DOHH2 (cell line): ENCODE results near the gene ACSS3.

Source experiments
- H3F3A ChIP-seq: fragments of 200-600 bp; sonication (generic), shearing (Covaris generic); 2 replicates; pipeline ENCODE4 v1.6.0; 2016; ENCODE audit warnings: antibody characterized with exemption, mild to moderate bottlenecking; ENCODE audit not compliant: control insufficient read depth, insufficient read depth
- H3K27ac ChIP-seq: fragments of 200-600 bp; sonication (generic); 2 replicates; pipeline ENCODE4 v1.5.1; 2014; ENCODE audit warnings: low read depth, mild to moderate bottlenecking, low read length, moderate library complexity
- H3K27me3 ChIP-seq: fragments of 200-600 bp; sonication (generic); 2 replicates; pipeline ENCODE4 v1.6.1; 2014; ENCODE audit warnings: mild to moderate bottlenecking, low read length, mixed read lengths; ENCODE audit not compliant: control insufficient read depth
- H3K36me3 ChIP-seq: fragments of 200-600 bp; sonication (generic); 2 replicates; pipeline ENCODE4 v1.6.1; 2014; ENCODE audit warnings: mild to moderate bottlenecking, low read length, moderate library complexity, mixed read lengths; ENCODE audit not compliant: control insufficient read depth
- H3K4me1 ChIP-seq: fragments of 200-600 bp; sonication (generic); 2 replicates; pipeline ENCODE4 v1.6.1; 2014; ENCODE audit warnings: mild to moderate bottlenecking, low read length, mixed read lengths; ENCODE audit not compliant: control insufficient read depth
- H3K4me2 ChIP-seq: fragments of 200-600 bp; sonication (generic); 2 replicates; pipeline ENCODE4 v1.6.0; 2014; ENCODE audit warnings: mild to moderate bottlenecking, low read length, moderate library complexity
- H3K4me3 ChIP-seq: fragments of 200-600 bp; sonication (generic); 2 replicates; pipeline ENCODE4 v1.5.1; 2014; ENCODE audit warnings: mild to moderate bottlenecking, low read length, mixed read lengths
- H3K79me2 ChIP-seq: fragments of 200-600 bp; sonication (generic); 2 replicates; pipeline ENCODE4 v1.6.1; 2014; ENCODE audit warnings: mild to moderate bottlenecking, low read length, mixed read lengths; ENCODE audit not compliant: control insufficient read depth
- H3K9me2 ChIP-seq: fragments of 200-600 bp; sonication (generic); replicated peaks from 2 replicates; pipeline ENCODE4 v1.6.1; 2014; ENCODE audit warnings: mild to moderate bottlenecking, low read length, mixed read lengths; ENCODE audit not compliant: control insufficient read depth
- H3K9me3 ChIP-seq: fragments of 200-600 bp; sonication (generic); 2 replicates; pipeline ENCODE4 v1.6.1; 2014; ENCODE audit warnings: antibody characterized with exemption, low read length, mixed read lengths; ENCODE audit not compliant: control insufficient read depth, insufficient read depth
- H4K20me1 ChIP-seq: fragments of 200-600 bp; sonication (generic); 2 replicates; pipeline ENCODE4 v1.6.0; 2014; ENCODE audit warnings: low read depth, mild to moderate bottlenecking, antibody characterized with exemption, low read length, moderate library complexity; ENCODE audit not compliant: control insufficient read depth, insufficient read depth
- CTCF ChIP-seq: fragments of 200-600 bp; sonication (generic); IDR thresholded peaks from one replicate; pipeline ENCODE4 v1.5.1; 2014; ENCODE audit warnings: antibody characterized with exemption, mild to moderate bottlenecking, low read depth, low read length; ENCODE audit not compliant: poor library complexity, severe bottlenecking
- EZH2phosphoT487 ChIP-seq: fragments of 200-600 bp; sonication (generic); IDR thresholded peaks from 2 replicates; pipeline ENCODE4 v1.6.1; 2017; ENCODE audit warnings: borderline replicate concordance, mild to moderate bottlenecking, antibody characterized with exemption, low read length, moderate library complexity, mixed read lengths

The ACSS3 gene

GRCh38 chr12:81216739-81217138 is 138.9 kb downstream of the ACSS3 start:
- TF ChIP-seq EZH2phosphoT487 (no peak), CTCF (no peak)
- Histone ChIP-seq H3K4me1 (no peaks in the 10 kb centered on the region), H3K9me2 (no peaks in the 10 kb centered on the region), H3K27me3 (no peaks in the 10 kb centered on the region), H4K20me1 (no peaks in the 10 kb centered on the region), H3F3A (no peaks in the 10 kb centered on the region), H3K79me2 (no peaks in the 10 kb centered on the region), H3K27ac (no peak overlapping the region), H3K9me3 (no peaks in the 10 kb centered on the region), H3K4me3 (no peak overlapping the region), H3K36me3 (no peaks in the 10 kb centered on the region), H3K4me2 (no peak overlapping the region)

DNA sequence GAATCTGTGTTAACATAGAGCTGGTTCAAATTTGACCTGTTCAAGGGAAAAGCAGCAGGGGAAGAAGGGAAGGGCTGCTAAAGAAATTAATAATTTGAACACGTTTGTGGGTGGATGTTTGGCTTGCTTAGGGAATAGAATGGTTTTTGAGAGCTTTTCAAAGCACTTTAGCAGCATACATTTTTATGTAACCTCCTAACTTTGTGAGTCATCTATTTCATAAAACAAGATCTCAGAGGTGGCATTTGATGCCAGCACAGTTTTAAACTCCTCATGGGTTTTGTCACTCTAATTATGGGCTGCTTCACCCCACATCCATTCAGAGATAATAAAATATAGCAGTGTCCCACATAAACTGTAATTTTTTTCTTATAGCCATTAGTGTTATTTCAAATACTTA is 143.8 kb downstream of the ACSS3 start:
- Histone ChIP-seq H3K9me2 (no peaks in the 10 kb centered on the region), H3K4me1 (no peaks in the 10 kb centered on the region), H3K79me2 (no peaks in the 10 kb centered on the region), H3K36me3 (no peaks in the 10 kb centered on the region), H3F3A (no peaks in the 10 kb centered on the region), H3K27ac (no peak overlapping the region), H4K20me1 (no peaks in the 10 kb centered on the region), H3K4me2 (no peak overlapping the region), H3K9me3 (no peaks in the 10 kb centered on the region), H3K4me3 (no peak overlapping the region), H3K27me3 (no peaks in the 10 kb centered on the region)
- TF ChIP-seq EZH2phosphoT487 (no peak), CTCF (no peak)

GRCh38 chr12:81222846-81223592 is 145.1 kb downstream of the ACSS3 start:
- Histone ChIP-seq H3K4me2 (no peak overlapping the region), H3K27me3 (no peaks in the 10 kb centered on the region), H3K9me3 (no peaks in the 10 kb centered on the region), H4K20me1 (no peaks in the 10 kb centered on the region), H3K9me2 (no peaks in the 10 kb centered on the region), H3K79me2 (no peaks in the 10 kb centered on the region), H3K27ac (no peak overlapping the region), H3F3A (no peaks in the 10 kb centered on the region), H3K36me3 (no peaks in the 10 kb centered on the region), H3K4me1 (no peaks in the 10 kb centered on the region), H3K4me3 (no peak overlapping the region)
- TF ChIP-seq EZH2phosphoT487 (no peak), CTCF (no peak)
